Measurements from ENCODE around the gene C4B. TPM values are rescaled to one million over a fixed set of nuclear protein-coding genes. Genes with fewer than 3 reads are reported as not detected.
"Not testable (repeated sequence)": the region's sequence is repeated elsewhere in the genome, so short reads cannot be mapped to it uniquely, and the experiment has no call there.

Gene C4B
- total RNA-seq, 2 donors from 2014 or later, result 3.9 to 5.2 TPM

GRCh38 chr6:32057966-32058365, 43.4 kb downstream of the C4B start:
- no peaks in the 10 kb centered on the region for H3K9me3 Mint-ChIP-seq
- no peak for ATAC-seq
- H3K27ac Mint-ChIP-seq, result peak overlapping the region in 1 of 2 donors; percentile 26
- no peaks in the 10 kb centered on the region for H3K36me3 Mint-ChIP-seq
- DNase-seq (ENCODE audit: low spot score in 2 of 2), result no peak

GRCh38 chr6:32058511-32058963, 43.9 kb downstream of the C4B start:
- ATAC-seq (no peak), DNase-seq (ENCODE audit: low spot score in 2 of 2) (no peak)
- Mint-ChIP-seq H3K36me3 (no peaks in the 10 kb centered on the region), H3K9me3 (no peaks in the 10 kb centered on the region), H3K27ac (no peak overlapping the region)

GRCh38 chr6:32060966-32061655, 46.5 kb downstream of the C4B start:
- ATAC-seq, result no peak
- DNase-seq (ENCODE audit: low spot score in 2 of 2), result no peak
- H3K36me3 Mint-ChIP-seq, result no peaks in the 10 kb centered on the region

GRCh38 chr6:32064706-32065105, 50.1 kb downstream of the C4B start:
- H3K36me3 Mint-ChIP-seq, result no peaks in the 10 kb centered on the region
- no peak for ATAC-seq
- H3K9me3 Mint-ChIP-seq, result no peaks in the 10 kb centered on the region
- H3K27ac Mint-ChIP-seq, result no peak overlapping the region
- no peak for DNase-seq (ENCODE audit: low spot score in 2 of 2)

More at GRCh38 chr6:32060966-32061655, 46.5 kb downstream of the C4B start:
- no peaks in the 10 kb centered on the region for H3K9me3 Mint-ChIP-seq
- H3K27ac Mint-ChIP-seq, result no peak overlapping the region

- DNase-seq (ENCODE audit: low spot score in 2 of 2); H3K27ac Mint-ChIP-seq; H3K36me3 Mint-ChIP-seq; H3K9me3 Mint-ChIP-seq; ATAC-seq: not testable (repeated sequence)
Observed at GRCh38 chr6:32067521-32067920, 52.9 kb downstream of the C4B start.

- H3K36me3 Mint-ChIP-seq; DNase-seq (ENCODE audit: low spot score in 2 of 2): not testable (repeated sequence)
Observed at GRCh38 chr6:32068315-32068714, 53.7 kb downstream of the C4B start.

GRCh38 chr6:32068867-32069266, 54.3 kb downstream of the C4B start:
- H3K27ac Mint-ChIP-seq, result no peak overlapping the region
- no peaks in the 10 kb centered on the region for H3K9me3 Mint-ChIP-seq
- ATAC-seq, result no peak
- H3K36me3 Mint-ChIP-seq, result no peaks in the 10 kb centered on the region
- DNase-seq (ENCODE audit: low spot score in 2 of 2), result no peak

More at GRCh38 chr6:32068315-32068714, 53.7 kb downstream of the C4B start:
- not testable (repeated sequence) for H3K9me3 Mint-ChIP-seq, ATAC-seq, H3K27ac Mint-ChIP-seq

- no peaks in the 10 kb centered on the region for H3K9me3 Mint-ChIP-seq
- DNase-seq (ENCODE audit: low spot score in 2 of 2) (no peak), ATAC-seq (no peak)
- no peak overlapping the region for H3K27ac Mint-ChIP-seq
- no peaks in the 10 kb centered on the region for H3K36me3 Mint-ChIP-seq
Observed at GRCh38 chr6:32069460-32069859, 54.9 kb downstream of the C4B start.

- no peak for ATAC-seq
- DNase-seq (ENCODE audit: low spot score in 2 of 2), result no peak
- Mint-ChIP-seq H3K9me3 (no peaks in the 10 kb centered on the region), H3K36me3 (no peaks in the 10 kb centered on the region), H3K27ac (no peak overlapping the region)
Observed at GRCh38 chr6:32069878-32070515, 55.4 kb downstream of the C4B start.

GRCh38 chr6:32070814-32071543, 56.4 kb downstream of the C4B start:
- DNase-seq (ENCODE audit: low spot score in 2 of 2) (no peak), ATAC-seq (no peak)
- no peaks in the 10 kb centered on the region for H3K9me3 Mint-ChIP-seq

GRCh38 chr6:32073101-32073500, 58.5 kb downstream of the C4B start:
- DNase-seq (ENCODE audit: low spot score in 2 of 2), result no peak
- peak overlapping the region; percentile 5 to 66 for H3K27ac Mint-ChIP-seq
- H3K36me3 Mint-ChIP-seq, result no peaks in the 10 kb centered on the region
- H3K9me3 Mint-ChIP-seq, result no peaks in the 10 kb centered on the region
- no peak for ATAC-seq

More at GRCh38 chr6:32070814-32071543, 56.4 kb downstream of the C4B start:
- H3K36me3 Mint-ChIP-seq, result no peaks in the 10 kb centered on the region
- no peak overlapping the region for H3K27ac Mint-ChIP-seq

- ATAC-seq, result no peak
- DNase-seq (ENCODE audit: low spot score in 2 of 2), result no peak
- H3K9me3 Mint-ChIP-seq, result no peaks in the 10 kb centered on the region
- H3K36me3 Mint-ChIP-seq, result no peaks in the 10 kb centered on the region
- H3K27ac Mint-ChIP-seq, result no peak overlapping the region
Observed at GRCh38 chr6:32073613-32074012, 59.0 kb downstream of the C4B start.

GRCh38 chr6:32074996-32075532, 60.5 kb downstream of the C4B start:
- DNase-seq (ENCODE audit: low spot score in 2 of 2) (no peak), ATAC-seq (no peak)
- Mint-ChIP-seq H3K36me3 (no peaks in the 10 kb centered on the region), H3K9me3 (no peaks in the 10 kb centered on the region), H3K27ac (peak overlapping the region in 1 of 2 donors; percentile 26)

GRCh38 chr6:32075781-32076180, 61.2 kb downstream of the C4B start:
- H3K36me3 Mint-ChIP-seq, result no peaks in the 10 kb centered on the region
- DNase-seq (ENCODE audit: low spot score in 2 of 2) (no peak), ATAC-seq (no peak)
- H3K27ac Mint-ChIP-seq, result peak overlapping the region in 1 of 2 donors; percentile 50
- H3K9me3 Mint-ChIP-seq, result no peaks in the 10 kb centered on the region

GRCh38 chr6:32076321-32076809, 61.8 kb downstream of the C4B start:
- ATAC-seq (no peak), DNase-seq (ENCODE audit: low spot score in 2 of 2) (no peak)
- Mint-ChIP-seq H3K9me3 (no peaks in the 10 kb centered on the region), H3K27ac (peak overlapping the region in 1 of 2 donors; percentile 50), H3K36me3 (no peaks in the 10 kb centered on the region)

- no peak for ATAC-seq
- no peak overlapping the region for H3K27ac Mint-ChIP-seq
- no peak for DNase-seq (ENCODE audit: low spot score in 2 of 2)
- H3K9me3 Mint-ChIP-seq, result no peaks in the 10 kb centered on the region
- H3K36me3 Mint-ChIP-seq, result no peaks in the 10 kb centered on the region
Observed at GRCh38 chr6:32079566-32080290, 65.1 kb downstream of the C4B start.
